GM21576 (cell line): Measurements from ENCODE around the gene MAML2.

ENCODE experiments used
- ATAC-seq: cut with Tn5 transposase; IDR thresholded peaks from one replicate; pipeline ENCODE4 v1.9.1; 2021; ENCODE audit warnings: mild to moderate bottlenecking, moderate library complexity; ENCODE audit not compliant: unreplicated experiment

Gene MAML2

GRCh38 chr11:96084610-96085318 lies 258.2 kb downstream of the MAML2 start:
- no peak for ATAC-seq

DNA sequence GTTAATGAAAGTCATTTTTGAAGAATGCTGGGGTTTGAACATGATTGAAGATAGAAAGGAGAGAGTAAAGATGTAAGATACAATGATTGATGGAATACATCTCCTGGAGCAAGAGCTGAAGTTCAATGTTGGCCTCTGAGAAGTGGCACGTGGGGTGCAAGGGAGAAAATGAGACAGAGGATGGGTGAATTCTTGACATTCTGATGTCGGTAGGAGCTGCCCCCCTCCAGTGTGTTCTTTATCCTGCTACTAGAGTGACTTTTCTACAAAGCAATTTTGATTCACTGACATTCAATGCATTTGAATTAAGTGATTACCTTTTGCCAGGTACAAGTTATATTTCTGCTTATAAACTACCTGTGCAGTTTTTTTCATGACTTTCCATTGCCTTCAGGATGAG lies 260.1 kb downstream of the MAML2 start:
- ATAC-seq, result no peak

DNA sequence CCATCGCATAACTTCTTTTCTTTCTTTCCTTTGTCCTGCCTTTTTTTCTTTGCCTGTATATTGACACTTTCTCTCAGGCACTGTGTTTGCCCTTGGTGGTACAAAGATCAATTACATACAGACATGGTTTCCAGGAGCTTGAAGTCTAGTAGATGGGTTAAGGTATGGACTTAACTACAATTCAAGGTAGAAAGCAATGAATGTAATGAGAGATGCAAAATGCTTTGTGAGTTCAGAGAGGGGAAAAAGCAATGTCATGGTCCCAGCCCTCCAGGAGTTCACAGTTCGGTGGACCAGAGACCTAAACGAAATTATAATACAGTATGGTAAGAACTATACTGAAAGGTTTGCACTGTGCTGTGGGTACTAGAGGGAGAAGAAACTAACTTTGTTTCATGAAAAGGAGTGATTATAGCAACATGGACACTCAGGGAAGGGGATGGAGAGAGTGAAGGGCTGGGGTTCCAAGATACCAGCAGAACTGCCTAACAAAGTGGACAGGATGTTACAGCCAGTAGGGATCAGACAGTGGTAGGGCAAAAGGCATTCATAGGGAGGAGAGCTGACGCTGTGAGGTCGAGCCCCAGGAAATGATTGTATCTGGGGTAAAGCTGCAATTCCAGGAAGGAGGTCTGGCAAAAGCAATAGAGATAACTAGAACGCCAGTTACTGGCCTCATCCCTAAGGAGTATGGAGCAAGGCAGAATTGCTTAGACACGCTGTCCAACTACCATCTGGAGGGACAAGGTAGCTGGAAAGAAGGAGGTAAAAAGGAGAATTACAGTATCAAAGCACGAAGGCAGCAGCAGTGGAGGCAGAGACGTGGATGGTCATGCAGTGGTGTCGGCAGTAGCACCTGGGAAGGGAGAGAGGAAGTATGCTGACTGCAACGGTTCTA lies 260.7 kb downstream of the MAML2 start:
- ATAC-seq, result no peak

GRCh38 chr11:96081561-96081960 lies 261.4 kb downstream of the MAML2 start:
- ATAC-seq, result no peak

GRCh38 chr11:96079691-96080090 lies 263.3 kb downstream of the MAML2 start:
- ATAC-seq, result no peak

GRCh38 chr11:96075532-96075959 lies 267.4 kb downstream of the MAML2 start:
- peak; percentile 69 for ATAC-seq

DNA sequence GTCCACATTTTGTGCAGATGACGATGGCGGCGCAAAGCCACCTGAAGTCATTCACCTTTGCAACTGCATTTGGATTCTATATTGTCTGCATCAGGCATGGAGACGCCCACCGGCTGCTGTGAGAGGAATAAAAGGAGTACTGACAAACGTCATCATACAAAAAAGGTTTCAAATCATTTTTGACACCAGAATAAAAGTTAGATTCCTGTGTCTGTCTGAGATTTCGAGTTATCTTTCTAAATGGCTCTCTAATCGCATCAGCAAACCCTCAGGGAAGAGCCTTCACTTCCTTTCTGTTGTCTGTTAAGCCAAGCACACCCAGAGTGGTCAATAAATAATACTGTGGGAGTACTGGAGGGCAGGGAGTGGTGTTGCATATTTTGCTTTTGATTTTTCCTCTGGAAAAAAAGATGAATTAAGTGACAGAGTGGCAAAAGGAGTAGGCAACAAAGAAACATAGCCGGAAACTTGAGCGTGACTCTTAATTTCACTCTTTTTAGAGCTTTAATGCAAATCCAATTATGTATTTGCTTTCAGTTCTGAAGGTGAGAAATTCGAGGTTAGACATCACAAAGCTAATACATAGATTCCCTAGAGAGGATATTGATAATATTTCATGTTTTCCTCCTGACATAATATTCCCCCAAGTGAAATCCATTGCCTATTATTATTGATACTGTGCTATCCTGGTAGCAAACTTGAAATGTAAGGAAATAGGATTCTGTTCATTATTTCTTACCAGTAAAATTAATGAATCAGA lies 268.3 kb downstream of the MAML2 start:
- ATAC-seq, result peak; percentile 18

DNA sequence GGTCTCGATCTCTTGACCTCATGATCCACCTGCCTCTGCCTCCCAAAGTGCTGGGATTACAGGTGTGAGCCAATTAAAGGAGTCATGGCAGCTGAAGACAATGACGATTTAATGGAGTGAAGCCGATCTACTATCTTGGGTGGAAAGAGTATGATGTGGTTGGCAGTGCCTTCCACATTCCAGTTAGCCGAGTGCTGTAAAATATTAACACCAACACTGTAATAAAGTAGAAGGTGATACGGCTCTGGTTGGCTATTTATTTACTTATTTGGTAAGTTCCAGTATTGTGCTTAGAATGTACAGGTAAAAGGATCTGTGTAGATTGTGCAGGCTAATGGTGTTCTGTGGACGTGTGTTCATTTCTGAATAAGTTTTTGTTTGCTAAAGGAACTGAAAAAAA lies 269.5 kb downstream of the MAML2 start:
- ATAC-seq, result no peak

DNA sequence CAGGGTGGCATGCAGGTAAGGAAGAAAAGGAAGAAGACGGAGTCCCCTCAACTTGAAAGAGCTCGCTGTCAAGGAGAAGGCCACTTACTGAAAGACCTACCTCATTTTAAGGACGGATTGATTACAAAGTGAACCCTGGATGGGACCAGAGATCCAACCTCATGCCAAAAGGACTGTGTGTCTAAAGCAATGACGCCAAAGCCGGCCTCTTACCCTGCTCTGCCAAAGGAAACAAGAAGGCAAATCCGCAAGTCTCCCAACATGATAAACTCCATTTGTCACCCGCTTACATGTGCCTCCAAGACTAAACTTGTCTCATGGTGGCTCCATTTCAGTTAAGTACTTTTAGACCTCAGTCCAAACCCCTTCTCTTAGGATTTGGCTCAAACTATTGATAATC lies 270.4 kb downstream of the MAML2 start:
- ATAC-seq, result no peak

GRCh38 chr11:96070453-96070852 lies 272.5 kb downstream of the MAML2 start:
- no peak for ATAC-seq

GRCh38 chr11:96067160-96067559 lies 275.8 kb downstream of the MAML2 start:
- ATAC-seq, result no peak

GRCh38 chr11:96065379-96065778 lies 277.6 kb downstream of the MAML2 start:
- ATAC-seq, result no peak

GRCh38 chr11:96063886-96064285 lies 279.1 kb downstream of the MAML2 start:
- ATAC-seq, result no peak

DNA sequence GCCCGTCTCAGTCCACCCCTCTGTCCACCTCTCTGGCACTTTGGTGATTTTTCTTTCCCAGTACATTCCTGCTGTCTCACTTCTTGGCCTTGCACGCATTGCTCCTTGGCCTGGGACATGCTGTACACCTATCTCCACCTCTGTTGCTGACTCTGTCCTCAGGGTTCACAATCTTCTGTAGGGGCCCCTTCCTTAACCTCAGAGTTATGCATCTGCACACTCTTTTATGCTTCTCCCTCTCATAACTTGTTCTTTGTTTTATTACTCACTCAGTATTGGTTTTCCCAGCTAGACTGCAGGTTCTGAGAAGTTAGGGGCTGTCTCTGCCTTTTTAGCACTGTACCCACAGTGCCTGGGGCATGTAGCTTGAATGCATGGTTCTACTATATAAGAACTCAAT lies 279.9 kb downstream of the MAML2 start:
- ATAC-seq, result no peak

- no peak for ATAC-seq
Measured at GRCh38 chr11:96062134-96062533, 280.9 kb downstream of the MAML2 start.

GRCh38 chr11:96061730-96062129 lies 281.3 kb downstream of the MAML2 start:
- ATAC-seq, result no peak

DNA sequence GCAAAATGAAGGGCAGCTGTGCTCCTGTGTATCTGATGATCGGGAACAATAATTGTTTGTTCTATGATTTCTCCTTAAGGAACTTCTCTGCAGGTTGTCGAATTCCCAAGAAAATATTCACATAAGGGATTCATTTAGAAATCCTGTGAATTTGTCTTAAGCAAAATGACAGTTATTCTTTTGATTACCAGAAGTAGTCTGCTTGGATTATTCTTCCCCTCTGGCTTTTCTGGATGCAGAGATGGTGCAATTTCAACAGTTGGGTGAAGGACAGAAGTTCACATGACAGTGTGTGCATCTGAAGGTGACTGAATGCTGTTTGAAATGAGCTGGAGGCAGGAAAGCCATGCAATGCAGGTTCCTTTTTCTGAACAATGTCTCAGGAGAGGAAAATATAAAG lies 281.9 kb downstream of the MAML2 start:
- ATAC-seq, result no peak

DNA sequence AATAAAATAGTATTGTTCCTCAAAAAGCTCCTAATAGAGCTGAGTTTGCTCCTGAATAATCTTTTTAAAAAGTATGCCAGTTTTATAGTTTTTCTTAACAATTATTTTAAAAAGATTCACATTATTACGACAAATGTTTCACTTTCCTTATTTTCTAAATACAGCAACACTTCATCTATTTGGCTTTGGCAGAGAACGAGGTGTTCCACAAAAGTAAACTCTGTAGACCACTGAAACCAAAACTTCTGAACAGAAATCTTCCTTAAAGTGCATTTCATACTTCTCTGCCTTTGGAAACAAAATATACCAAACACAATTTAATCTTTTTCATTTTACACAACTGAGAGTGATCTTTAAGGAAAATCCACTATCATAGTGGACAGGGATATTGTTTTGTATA lies 285.5 kb downstream of the MAML2 start:
- no peak for ATAC-seq

- no peak for ATAC-seq
Measured at GRCh38 chr11:96056576-96056975, 286.4 kb downstream of the MAML2 start.

DNA sequence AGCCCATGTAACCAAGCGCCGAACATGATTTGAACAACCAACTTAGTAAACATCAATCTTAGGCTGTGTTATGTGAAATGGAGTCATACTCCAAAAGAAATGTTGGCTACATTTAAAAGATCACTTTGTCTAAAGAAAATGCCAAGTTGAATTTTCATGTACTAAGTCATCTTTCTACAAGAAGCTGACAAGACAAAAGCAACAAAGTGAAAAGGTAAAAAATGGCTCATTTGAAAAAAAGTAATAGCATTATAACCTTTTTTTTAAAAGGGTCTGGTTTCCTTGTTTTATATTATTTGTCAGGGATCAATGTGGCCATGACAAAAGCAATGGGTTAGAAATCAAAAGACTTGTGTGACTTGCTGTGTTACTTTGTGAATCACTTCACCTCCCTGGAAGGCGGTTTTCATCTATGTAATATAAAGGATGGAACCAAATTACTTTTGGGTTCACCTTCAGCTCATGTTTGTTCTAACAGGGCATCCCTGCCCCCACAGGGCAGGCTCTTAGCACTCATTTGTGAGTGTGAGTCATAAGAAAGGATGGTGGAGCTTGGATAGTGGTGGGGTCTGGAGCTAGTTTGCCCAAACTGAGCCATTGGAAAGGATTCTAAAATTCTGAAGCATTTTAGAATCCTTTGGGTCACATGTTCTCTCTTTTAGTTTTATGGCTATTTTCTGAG lies 287.1 kb downstream of the MAML2 start:
- no peak for ATAC-seq
